HEK293 (cell line): ENCODE data around the gene ETNK1.

Experiments used
- CTCF ChIA-PET: fragments of 350-600 bp; formaldehyde crosslinking; extraction: SDS; loops from one replicate; lab custom pipeline; 2021; ENCODE audit warnings: antibody characterized with exemption; lab: Yijun Ruan, JAX
- POLR2A ChIA-PET: fragments of 300-600 bp; formaldehyde crosslinking; extraction: SDS; loops from one replicate; lab custom pipeline; 2020; ENCODE audit warnings: antibody characterized with exemption, inconsistent platforms; lab: Yijun Ruan, JAX
- H3K27ac ChIP-seq: fragments of 200-500 bp; sonication (Bioruptor generic); 2 replicates; pipeline ENCODE4 v1.5.1; 2014; ENCODE audit warnings: low read depth, low read length, control low read depth, inconsistent platforms; ENCODE audit errors: extremely low read depth
- H3K36me3 ChIP-seq, 2 experiments: fragments of 200-500 bp in 1 of 2; sonication (Bioruptor generic) in 1 of 2; 1 replicate in 1 of 2; 2 replicates in 1 of 2; pipeline ENCODE4 v1.5.1; 2014 to 2017; ENCODE audit warnings: inconsistent platforms in 2 of 2, low read length in 2 of 2; ENCODE audit not compliant: control insufficient read depth in 2 of 2, insufficient read depth in 1 of 2
- H3K4me1 ChIP-seq: fragments of 200-500 bp; sonication (Bioruptor generic); 2 replicates; pipeline ENCODE4 v1.5.1; 2014; ENCODE audit warnings: mild to moderate bottlenecking, low read length, inconsistent platforms; ENCODE audit not compliant: control insufficient read depth, insufficient read depth
- H3K4me3 ChIP-seq: 2 replicates; pipeline ENCODE4 v1.5.1; 2011; ENCODE audit warnings: low read depth, mild to moderate bottlenecking, control low read depth, low read length, moderate library complexity
- H3K9me3 ChIP-seq: fragments of 200-500 bp; sonication (Bioruptor generic); 2 replicates; pipeline ENCODE4 v1.5.1; 2014; ENCODE audit warnings: low read depth, low read length, inconsistent platforms; ENCODE audit not compliant: control insufficient read depth, insufficient read depth
- BCL6B ChIP-seq: fragments of 450-650 bp; formaldehyde crosslinking; IDR thresholded peaks from 2 replicates; pipeline ENCODE4 v1.5.1; 2017; ENCODE audit warnings: missing biosample characterization, missing genetic modification characterization
- KLF17 ChIP-seq: fragments of 450-650 bp; formaldehyde crosslinking; IDR thresholded peaks from 2 replicates; pipeline ENCODE4 v1.5.1; 2016; ENCODE audit warnings: missing biosample characterization, missing genetic modification characterization
- RBAK ChIP-seq: fragments of 450-650 bp; formaldehyde crosslinking; IDR thresholded peaks from 2 replicates; pipeline ENCODE4 v1.5.1; 2016; ENCODE audit warnings: missing biosample characterization, missing genetic modification characterization
- SCRT2 ChIP-seq: fragments of 450-650 bp; formaldehyde crosslinking; IDR thresholded peaks from 2 replicates; pipeline ENCODE4 v1.5.1; 2016; ENCODE audit warnings: missing biosample characterization, missing genetic modification characterization
- SETDB1 ChIP-seq: IDR thresholded peaks from one replicate; pipeline ENCODE4 v1.6.1; 2017; ENCODE audit warnings: mild to moderate bottlenecking, low read length, moderate library complexity, mixed read lengths; ENCODE audit not compliant: insufficient read length
- SP3 ChIP-seq: fragments of 450-650 bp; formaldehyde crosslinking; IDR thresholded peaks from 2 replicates; pipeline ENCODE4 v1.5.1; 2016; ENCODE audit warnings: missing biosample characterization, missing genetic modification characterization
- TSHZ1 ChIP-seq: fragments of 450-650 bp; formaldehyde crosslinking; IDR thresholded peaks from 2 replicates; pipeline ENCODE4 v1.5.1; 2016; ENCODE audit warnings: missing biosample characterization, missing genetic modification characterization, borderline replicate concordance
- ZBTB8A ChIP-seq: fragments of 450-650 bp; formaldehyde crosslinking; IDR thresholded peaks from 2 replicates; pipeline ENCODE4 v1.5.1; 2016; ENCODE audit warnings: missing biosample characterization, missing genetic modification characterization
- ZNF140 ChIP-seq: fragments of 450-650 bp; formaldehyde crosslinking; IDR thresholded peaks from 2 replicates; pipeline ENCODE4 v1.5.1; 2016; ENCODE audit warnings: missing biosample characterization, missing genetic modification characterization
- ZNF155 ChIP-seq: fragments of 450-650 bp; formaldehyde crosslinking; IDR thresholded peaks from 2 replicates; pipeline ENCODE4 v1.5.1; 2016; ENCODE audit warnings: missing biosample characterization, missing genetic modification characterization
- ZNF239 ChIP-seq: fragments of 450-650 bp; formaldehyde crosslinking; IDR thresholded peaks from 2 replicates; pipeline ENCODE4 v1.5.1; 2016; ENCODE audit warnings: missing biosample characterization, missing genetic modification characterization
- ZNF350 ChIP-seq: fragments of 450-650 bp; formaldehyde crosslinking; IDR thresholded peaks from 2 replicates; pipeline ENCODE4 v1.5.0; 2017; ENCODE audit warnings: missing biosample characterization, mild to moderate bottlenecking, missing genetic modification characterization
- ZNF354C ChIP-seq: fragments of 450-650 bp; formaldehyde crosslinking; IDR thresholded peaks from 2 replicates; pipeline ENCODE4 v1.5.1; 2016; ENCODE audit warnings: missing biosample characterization, missing genetic modification characterization, low read depth, borderline replicate concordance
- ZNF433 ChIP-seq: fragments of 450-650 bp; formaldehyde crosslinking; IDR thresholded peaks from 2 replicates; pipeline ENCODE4 v1.5.1; 2016; ENCODE audit warnings: missing biosample characterization, missing genetic modification characterization, low read depth
- ZNF549 ChIP-seq: fragments of 450-650 bp; IDR thresholded peaks from 2 replicates; pipeline ENCODE4 v1.5.1; 2018; ENCODE audit warnings: missing biosample characterization, missing genetic modification characterization, mild to moderate bottlenecking, inconsistent platforms, moderate library complexity
- ZNF791 ChIP-seq: fragments of 450-650 bp; formaldehyde crosslinking; IDR thresholded peaks from 2 replicates; pipeline ENCODE4 v1.5.1; 2016; ENCODE audit warnings: missing biosample characterization, missing genetic modification characterization
- TF ChIP-seq, protein P1 (sequence below): fragments of 450-650 bp; formaldehyde crosslinking; IDR thresholded peaks from 2 replicates; pipeline ENCODE4 v1.5.1; 2016; ENCODE audit warnings: missing biosample characterization, missing genetic modification characterization
- TF ChIP-seq, protein P2 (sequence below): fragments of 450-650 bp; IDR thresholded peaks from 2 replicates; pipeline ENCODE4 v1.5.1; 2018; ENCODE audit warnings: missing biosample characterization, missing genetic modification characterization

Gene ETNK1

GRCh38 chr12:22677781-22678574 lies 53.0 kb downstream of the ETNK1 start:
- H3K27ac ChIP-seq: no peak overlapping the region
- H3K36me3 ChIP-seq: peaks cover 29 to 64% of the 10 kb centered on the region in 2 experiments
- ChIA-PET POLR2A (no interaction called here), CTCF (no interaction called here)
- no peak overlapping the region for H3K4me3 ChIP-seq
- H3K4me1 ChIP-seq: no peaks in the 10 kb centered on the region
- TF ChIP-seq SCRT2 (no peak), ZNF350 (tag by site-specific recombination) (no peak), RBAK (tag by site-specific recombination) (no peak), BCL6B (no peak), ZBTB8A (no peak), ZNF239 (tag by site-specific recombination) (no peak), TSHZ1 (tag by site-specific recombination) (no peak), ZNF140 (tag by site-specific recombination) (no peak), ZNF155 (no peak), ZNF549 (tag by site-specific recombination) (no peak), ZNF791 (tag by site-specific recombination) (no peak), ZNF354C (tag by site-specific recombination) (no peak), SETDB1 (no peak), ZNF433 (tag by site-specific recombination) (no peak), SP3 (tag by site-specific recombination) (no peak)
- TF ChIP-seq, protein P1, sequence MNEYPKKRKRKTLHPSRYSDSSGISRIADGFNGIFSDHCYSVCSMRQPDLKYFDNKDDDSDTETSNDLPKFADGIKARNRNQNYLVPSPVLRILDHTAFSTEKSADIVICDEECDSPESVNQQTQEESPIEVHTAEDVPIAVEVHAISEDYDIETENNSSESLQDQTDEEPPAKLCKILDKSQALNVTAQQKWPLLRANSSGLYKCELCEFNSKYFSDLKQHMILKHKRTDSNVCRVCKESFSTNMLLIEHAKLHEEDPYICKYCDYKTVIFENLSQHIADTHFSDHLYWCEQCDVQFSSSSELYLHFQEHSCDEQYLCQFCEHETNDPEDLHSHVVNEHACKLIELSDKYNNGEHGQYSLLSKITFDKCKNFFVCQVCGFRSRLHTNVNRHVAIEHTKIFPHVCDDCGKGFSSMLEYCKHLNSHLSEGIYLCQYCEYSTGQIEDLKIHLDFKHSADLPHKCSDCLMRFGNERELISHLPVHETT (tag by site-specific recombination): no peak
- TF ChIP-seq, protein P2, sequence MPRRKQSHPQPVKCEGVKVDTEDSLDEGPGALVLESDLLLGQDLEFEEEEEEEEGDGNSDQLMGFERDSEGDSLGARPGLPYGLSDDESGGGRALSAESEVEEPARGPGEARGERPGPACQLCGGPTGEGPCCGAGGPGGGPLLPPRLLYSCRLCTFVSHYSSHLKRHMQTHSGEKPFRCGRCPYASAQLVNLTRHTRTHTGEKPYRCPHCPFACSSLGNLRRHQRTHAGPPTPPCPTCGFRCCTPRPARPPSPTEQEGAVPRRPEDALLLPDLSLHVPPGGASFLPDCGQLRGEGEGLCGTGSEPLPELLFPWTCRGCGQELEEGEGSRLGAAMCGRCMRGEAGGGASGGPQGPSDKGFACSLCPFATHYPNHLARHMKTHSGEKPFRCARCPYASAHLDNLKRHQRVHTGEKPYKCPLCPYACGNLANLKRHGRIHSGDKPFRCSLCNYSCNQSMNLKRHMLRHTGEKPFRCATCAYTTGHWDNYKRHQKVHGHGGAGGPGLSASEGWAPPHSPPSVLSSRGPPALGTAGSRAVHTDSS (tag by site-specific recombination): no peak
- no peaks in the 10 kb centered on the region for H3K9me3 ChIP-seq

- Histone ChIP-seq H3K4me1 (no peaks in the 10 kb centered on the region), H3K27ac (no peak overlapping the region), H3K36me3 (peaks cover 21 to 47% of the 10 kb centered on the region in 2 experiments)
- no peak for TF ChIP-seq KLF17 (tag by site-specific recombination)
- TF ChIP-seq, all 188 proteins: peak for 0
- POLR2A ChIA-PET: no interaction called here
- CTCF ChIA-PET: interaction anchor here (0.6 to 0.7 kb wide), 4 partner anchors 191 to 1299 kb away, joined by 3 to 4 read pairs (median 3); no protein-coding TSS in a partner anchor
- Histone ChIP-seq H3K4me3 (no peak overlapping the region), H3K9me3 (no peaks in the 10 kb centered on the region)
These were observed 57.7 kb downstream of the ETNK1 start for GRCh38 chr12:22682663-22683062.
